HG03575 (cell line): Measurements from ENCODE around the gene ADD2.
"Not testable (repeated sequence)": the region's sequence is repeated elsewhere in the genome, so short reads cannot be mapped to it uniquely, and the experiment has no call there.

Experiments
- ATAC-seq: cut with Tn5 transposase; IDR thresholded peaks from one replicate; pipeline ENCODE4 v1.9.1; 2021; ENCODE audit not compliant: unreplicated experiment, insufficient number of reproducible peaks, low FRiP score; ENCODE audit errors: extremely low read depth

The ADD2 gene

DNA sequence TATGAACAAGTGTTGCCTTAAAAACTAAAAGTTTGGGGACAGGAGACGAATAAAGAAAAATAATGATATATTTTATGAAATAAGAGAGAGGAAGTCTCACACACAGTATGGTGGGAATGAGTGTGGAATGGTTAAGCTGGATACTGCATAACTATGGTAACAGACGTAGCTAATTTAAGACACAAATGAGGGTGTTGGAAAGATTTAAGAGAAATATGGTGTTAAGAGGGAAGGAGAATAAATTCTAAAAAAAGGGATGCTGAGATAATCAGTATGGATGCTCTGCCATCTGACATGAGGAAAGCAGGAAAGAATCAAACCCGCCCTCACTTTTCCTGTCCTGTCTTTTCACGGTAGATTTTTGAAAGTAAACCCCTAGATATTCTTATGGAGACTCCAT lies 10.6 kb downstream of the ADD2 start:
- ATAC-seq: no peak

DNA sequence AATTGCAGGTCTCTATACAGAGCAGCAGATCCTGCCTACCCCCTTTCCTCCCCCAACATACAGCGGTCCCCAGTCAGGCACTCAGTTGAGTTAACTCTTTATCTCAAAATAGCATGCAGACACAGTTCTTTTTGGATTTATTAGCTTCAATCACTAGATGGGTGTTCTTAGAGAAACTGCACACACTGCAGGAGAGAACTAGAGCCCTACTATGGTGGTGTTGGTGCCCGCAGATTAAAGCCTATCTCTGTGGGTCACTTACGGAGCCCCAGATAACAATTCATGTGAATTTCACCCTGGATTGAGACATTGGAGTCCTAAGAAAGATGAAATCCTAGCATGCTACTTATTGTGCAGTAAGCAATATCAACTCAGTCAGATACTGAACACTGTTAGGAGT lies 11.9 kb downstream of the ADD2 start:
- no peak for ATAC-seq

DNA sequence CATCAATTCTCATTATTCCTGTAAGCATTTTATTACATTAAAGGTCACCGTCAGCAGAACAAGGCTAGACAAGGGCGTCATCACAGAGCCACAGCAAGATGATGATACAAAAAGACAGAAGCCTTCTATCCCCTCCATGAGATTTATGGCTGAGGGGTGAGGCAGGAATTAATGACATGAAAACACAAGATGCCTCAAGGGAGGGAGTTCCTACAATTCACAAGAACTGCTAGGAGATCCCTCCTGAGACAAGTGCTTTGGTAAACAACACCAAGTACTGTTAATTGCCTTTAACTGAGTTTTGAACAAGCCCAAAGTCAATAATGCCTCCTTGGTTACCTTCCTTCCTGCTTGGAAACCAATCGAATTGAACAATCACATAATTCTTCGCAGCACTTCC lies 14.1 kb downstream of the ADD2 start:
- ATAC-seq: no peak

DNA sequence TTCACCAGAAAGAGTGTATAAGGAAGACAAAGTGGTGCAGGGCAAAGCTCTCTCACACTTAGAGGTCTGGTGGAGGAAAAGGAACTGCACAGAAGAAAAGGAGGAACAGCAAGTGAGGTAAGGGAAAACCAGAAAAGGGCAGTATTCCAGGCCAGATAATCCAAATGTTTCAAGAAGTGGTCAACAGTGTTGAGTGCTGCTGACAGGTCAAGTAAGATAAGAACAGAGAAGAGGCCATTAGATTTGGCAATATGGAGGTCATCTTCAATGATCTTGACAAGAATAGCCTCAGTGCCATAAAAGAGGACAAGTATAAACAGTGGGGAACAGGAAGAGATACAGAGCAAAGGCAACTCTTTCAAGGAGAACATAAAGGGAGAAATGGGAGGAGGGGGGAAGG lies 15.0 kb downstream of the ADD2 start:
- ATAC-seq: no peak

DNA sequence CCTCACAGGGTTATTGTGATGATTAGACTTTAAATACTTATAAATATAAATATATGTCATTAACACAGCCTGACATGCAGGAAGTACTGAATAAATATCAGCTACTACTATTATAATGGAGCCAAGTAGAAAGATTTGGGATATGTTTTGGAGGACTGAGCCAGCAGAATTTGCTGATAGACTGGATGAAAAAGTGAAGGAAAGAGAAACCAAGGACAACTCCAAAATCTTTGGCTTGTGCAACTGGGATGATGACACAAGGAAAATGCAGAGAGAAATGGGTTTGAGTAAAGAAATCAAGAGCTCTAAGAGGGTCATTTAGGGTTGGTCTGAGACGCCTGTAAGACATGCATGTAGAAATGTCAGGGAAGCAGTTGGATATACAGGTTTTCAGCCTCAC lies 15.6 kb downstream of the ADD2 start:
- no peak for ATAC-seq

DNA sequence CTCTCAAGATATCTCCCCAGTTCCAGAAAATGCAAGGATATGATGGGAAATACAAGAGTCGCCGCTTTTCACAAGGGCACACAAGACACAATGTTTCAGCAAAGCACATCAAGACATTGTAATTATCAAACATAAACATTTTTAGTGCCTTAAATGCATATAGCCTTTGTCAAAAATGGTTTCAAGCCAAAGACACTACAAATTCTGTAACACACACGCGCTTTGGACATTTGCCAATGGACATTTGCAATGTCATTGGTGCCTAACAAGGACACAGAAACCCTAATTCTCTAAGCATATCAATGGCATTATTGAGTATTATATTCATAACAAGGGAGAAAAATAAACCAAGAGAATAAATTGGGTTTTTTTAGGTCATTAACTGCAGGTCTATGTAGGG lies 16.1 kb downstream of the ADD2 start:
- no peak for ATAC-seq

DNA sequence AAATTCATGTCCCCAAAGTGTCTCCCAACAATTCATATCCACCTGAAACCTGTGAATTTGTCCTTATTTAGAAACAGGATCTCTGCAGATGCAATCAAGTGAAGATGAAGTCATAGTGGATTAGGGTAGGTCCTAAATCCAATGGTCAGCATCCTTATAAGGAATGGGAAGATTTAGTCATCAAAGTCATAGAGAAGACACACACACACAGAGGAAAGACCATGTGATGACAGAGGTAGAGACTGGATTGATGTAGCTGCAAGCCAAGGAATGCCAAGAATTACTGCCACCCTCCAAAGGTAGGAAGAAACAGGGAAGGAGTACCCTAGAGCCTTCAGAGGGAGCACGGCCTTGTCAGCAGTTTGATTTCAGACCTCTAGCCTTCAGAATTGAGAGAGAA lies 17.7 kb downstream of the ADD2 start:
- no peak for ATAC-seq

DNA sequence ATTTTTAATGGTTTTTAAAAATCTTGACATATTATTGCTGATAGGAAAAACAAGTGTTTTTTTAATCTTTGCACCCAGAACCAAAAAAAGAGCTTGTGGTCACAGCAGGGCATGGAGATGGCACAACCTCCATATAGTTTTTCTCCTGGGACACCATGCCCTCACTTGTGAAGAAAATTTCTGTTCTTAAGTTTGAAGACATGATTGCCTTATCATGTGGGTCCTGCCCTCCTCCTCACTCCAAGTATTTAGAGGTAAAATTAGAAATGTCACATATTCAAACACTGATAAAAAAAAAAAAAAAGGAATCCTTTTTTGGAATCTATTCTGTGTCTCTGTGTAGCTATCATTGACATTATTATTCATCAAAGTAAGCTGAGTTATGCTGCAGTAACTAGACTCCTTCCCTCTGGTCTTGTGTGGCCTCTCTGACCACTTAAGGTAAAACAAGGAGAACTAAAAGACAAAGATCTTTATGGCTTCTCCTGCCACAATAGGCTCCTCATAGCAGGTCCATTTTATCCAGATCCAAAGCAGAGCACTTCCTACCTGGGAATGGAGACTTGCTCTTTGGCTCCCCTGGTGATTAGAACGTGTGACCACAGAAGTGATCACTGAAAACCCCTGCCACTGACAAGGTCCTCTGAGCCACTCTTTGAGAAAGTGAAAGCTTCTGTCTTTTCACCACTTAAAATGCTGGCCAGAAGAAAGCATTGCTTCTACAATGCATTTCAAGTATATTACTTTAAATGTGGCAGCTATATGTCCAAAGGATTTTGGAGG lies 19.8 kb downstream of the ADD2 start:
- no peak for ATAC-seq

DNA sequence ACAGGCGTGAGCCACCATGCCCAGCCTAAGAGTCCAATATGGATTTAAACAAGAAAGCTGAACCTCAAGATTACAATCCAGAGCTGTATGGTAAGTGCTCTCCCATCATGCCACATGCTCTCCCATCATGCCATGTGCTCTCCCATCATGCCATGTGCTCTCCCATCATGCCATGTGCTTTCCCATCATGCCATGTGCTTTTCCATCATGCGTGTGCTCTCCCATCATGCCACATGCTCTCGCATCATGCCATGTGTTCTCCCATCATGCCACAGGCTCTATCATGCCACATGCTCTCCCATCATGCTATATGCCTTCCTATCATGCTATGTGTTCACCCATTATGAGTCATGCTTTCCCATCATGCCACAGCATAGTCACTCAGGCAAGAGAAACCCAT lies 20.7 kb downstream of the ADD2 start:
- ATAC-seq: no peak

DNA sequence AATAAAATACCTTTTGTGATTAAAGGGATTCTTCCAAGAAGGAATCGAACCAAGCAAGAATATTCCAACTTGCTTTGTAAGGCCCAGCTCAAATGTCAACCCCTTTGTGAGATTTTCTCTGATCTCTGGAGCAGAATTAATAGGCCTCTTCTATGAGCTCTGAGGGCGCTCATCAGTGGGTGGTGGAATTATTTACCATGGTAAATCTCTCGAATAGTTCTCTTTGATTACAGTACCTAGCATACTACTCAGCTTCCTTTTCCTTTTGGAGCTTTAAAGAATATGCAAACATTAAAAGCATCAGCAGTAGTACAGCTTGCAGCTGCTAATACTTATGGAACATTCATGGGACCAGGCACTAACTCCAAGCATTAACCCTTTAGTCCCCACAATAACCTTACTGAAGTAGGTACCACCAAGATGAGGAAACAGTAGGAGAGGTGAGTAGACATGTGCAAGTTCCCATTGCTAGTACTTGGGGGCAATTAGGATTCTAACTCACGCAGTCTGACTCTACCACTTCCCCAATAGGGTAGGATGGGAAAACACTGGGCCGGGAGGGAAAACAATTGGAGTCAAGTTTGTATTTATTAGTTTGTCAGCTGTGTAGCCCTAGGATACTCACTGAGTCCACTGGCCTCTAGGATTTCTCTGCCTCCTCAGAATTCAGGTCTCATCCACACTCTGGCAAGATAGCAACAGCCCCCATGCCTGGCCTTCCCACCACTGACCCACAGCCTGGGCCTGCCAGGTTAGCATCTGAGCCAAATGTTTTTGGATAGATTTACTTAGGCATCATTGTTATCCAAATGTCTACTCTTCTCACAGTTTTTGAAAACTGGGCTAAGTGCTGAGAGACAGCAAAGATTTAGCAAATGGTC lies 21.7 kb downstream of the ADD2 start:
- no peak for ATAC-seq

DNA sequence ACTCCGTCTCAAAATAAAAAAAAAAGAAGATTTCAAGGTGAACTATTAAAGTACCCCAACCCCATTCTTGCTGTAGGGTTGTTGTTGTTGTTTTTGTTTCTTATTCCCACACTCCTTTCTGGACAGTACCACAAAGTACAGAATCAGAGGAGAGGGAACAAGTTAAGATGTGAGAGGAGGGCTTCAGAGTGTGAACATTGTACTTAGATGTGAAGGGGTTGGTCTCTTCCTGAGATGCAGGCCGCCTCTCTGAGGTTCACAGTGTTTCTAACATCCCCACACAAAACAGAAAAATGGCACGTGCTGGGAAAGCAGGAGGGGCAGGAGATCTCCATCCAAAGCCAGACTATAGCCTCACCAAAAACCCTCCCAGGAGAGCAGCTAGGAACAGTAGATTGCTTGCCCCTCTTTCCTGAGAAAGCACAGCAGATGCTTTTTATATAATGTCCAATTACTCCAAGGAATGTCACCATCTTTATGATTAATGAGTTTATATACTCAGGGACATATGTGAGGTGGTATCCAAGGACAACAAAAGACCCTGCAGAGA lies 22.6 kb downstream of the ADD2 start:
- no peak for ATAC-seq

DNA sequence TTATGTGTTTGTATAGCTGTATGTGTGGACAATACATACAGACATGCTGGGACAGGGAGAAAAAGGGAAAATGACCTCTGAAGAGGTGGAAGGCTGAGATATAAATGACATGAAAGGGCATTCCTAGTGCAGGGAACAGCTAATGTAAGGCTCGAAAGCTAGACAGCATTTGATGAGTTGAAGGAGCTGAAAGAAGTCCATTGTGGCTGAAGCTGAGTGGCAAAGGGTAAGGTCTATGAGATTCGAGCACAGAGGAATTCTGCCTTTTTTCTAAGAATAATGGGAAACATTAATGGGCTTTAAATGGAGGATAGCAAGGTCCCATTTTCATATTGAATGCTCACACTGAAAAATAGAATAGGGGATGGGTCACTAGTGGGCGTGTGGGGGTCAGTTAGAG lies 23.6 kb downstream of the ADD2 start:
- ATAC-seq: no peak

DNA sequence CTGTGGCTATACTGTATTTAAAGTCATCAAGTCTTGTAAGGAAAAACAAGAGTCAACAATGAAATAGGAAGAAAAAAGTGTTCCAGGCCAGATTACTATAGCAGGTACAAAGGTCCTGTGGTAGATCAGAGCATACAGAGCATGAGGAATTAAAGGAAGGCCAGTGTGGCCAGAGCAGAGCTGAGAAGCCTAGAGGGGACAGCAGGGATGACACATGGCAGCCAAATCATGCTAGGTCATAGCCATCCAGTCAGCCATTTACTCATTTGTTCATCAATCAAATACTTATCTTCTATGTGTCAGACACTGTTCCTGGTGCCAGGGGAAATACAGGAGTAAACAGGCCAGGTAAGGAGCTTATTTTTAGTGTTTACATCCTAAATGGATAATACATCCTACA lies 24.3 kb downstream of the ADD2 start:
- no peak for ATAC-seq

DNA sequence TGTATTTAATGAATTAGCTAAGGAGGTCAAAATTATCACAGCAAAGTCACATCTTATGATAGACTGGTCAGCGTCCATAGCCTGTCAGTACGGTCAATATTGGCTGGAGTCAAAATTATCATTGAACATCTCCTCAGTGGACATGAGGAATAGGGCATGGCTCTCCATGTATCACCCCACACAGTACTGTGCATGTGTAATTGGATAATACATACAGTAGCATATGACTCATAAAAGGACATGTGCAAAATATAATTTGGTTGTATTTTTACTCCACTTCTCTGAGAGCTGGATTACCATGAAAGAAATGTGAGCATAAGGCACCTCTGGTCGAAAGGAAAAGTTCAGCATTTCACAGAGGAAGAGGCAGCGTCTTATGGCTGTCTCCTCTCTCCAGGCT lies 24.9 kb downstream of the ADD2 start:
- ATAC-seq: no peak

DNA sequence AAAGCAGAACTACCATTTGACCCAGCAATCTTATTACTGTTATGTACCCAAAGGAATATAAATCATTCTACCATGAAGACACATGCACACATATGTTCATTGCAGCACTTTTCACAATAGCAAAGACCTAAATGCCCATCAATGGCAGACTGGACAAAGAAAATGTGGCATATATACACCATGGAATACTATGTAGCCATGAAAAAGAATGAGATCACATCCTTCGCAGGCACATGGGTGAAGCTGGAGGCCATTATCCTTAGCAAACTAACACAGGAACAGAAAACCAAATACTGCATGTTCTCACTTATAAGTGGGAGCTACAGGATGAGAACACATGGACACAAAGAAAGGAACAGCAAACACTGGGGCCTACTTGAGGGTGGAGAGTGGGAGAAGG lies 28.5 kb downstream of the ADD2 start:
- not testable (repeated sequence) for ATAC-seq

DNA sequence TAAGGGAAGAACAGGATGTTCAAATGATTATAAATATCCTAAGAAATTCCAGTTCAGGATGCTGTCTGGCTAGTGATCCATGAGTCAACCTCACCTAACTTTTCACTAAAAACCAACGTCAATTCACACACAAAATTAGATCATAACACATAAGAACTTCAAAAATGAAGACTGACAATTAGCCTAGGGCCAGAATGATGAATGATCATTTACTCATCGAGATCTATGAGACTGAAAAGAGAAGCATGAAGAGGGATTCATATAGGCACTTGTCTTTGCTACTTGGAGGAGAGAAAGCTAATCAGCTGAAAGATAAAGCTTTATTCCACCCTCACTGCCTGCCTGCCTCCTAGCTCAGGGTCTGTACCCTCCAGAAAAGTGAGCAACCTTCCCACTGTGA lies 29.8 kb downstream of the ADD2 start:
- ATAC-seq: no peak

DNA sequence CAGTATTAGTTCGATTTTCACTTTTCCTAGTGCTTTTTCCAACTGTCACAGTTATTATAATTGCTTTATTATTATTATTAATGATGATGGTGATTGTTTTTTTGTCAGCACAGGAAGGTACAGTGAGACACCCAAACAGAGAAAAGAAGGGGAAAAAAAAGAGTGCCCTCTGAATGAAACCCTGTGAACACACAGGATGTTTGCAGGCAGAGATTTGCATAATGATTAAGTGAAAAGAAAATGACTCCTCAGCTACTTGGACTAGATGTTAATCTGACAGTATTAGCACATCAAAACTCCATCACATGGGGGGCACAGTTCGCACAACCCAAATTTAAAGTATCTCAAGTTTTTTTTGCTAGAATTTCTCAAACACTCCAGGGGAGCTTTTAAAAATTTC lies 32.9 kb downstream of the ADD2 start:
- no peak for ATAC-seq

DNA sequence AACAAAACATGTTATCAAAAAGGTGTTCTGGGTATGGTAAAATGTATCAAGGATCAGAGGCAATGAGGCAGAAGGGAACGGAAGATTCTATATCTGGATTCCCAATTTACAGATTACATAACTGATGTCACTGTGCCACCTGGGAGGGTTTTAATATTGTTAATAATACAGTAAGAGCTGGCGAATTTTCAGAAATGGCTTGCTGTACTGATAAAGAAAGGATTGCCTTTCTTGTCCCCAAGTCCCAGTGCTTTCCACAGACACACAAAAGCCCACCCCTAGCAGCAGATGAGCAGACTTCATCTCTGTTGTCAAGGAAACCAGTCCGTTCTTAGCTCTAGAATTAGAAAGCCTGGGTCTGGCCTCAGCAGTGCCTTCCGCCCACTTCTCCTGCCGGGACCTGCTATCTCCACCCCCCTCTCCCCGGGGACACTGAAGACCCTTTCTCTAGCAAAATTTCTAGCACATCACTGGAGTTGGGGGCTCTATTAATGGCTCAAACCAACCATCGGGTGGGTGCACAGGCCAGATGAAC lies 34.3 kb downstream of the ADD2 start:
- no peak for ATAC-seq

DNA sequence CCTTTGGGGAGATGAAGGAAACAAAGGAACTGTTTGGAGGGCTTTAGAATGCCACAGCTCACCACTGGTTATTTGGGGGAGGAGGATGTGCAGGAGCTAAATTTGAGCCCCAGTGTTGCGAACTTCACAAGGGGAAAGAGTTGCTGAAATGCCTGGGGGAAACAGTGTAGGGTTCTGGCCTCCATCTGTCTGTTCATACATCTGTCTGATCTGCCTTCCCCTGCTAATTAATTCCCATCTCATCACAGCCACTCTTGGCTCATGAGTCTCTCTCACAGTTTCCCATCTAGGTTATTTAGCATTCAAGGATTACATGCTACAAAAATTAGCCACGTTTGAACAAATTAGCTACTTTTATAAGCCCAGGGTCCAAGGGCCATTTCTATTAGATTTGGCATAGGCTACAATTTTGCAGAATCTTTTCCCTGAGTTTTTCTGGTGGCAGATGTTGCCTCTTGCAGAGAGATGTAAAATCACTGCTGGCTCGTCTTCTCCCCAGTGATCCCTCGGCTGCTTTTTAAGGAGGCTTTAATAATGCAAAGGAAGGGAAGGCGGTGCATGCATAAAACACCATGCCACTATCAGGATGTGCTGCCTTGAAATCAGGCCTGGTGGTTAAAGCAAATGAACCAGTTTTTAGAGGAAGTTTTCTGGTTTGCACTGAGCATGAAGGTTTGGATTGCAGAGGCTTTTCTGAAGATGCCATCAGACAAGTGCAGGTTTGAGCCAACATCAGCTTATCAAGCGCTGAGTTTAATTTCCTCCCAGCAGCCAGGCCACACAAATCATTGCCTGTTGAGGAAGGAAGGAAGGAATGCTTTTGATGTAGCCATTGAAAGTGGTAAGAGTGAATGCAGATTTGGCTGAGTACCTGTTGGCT lies 35.0 kb downstream of the ADD2 start:
- no peak for ATAC-seq
